ENCODE results near the gene DAGLB.
"Not testable (repeated sequence)": the region's sequence is repeated elsewhere in the genome, so short reads cannot be mapped to it uniquely, and the experiment has no call there.

The DAGLB gene

GRCh38 chr7:6400243-6401105 lies 47.3 kb downstream of the DAGLB start:
- H3K27ac Mint-ChIP-seq, H3K4me3 Mint-ChIP-seq: not testable (repeated sequence)

GRCh38 chr7:6399351-6399750 lies 48.4 kb downstream of the DAGLB start:
- Mint-ChIP-seq H3K36me3 (peaks cover 8% of the 10 kb centered on the region), H3K27ac (no peak overlapping the region), H3K4me1 (peaks cover 21% of the 10 kb centered on the region), H3K27me3 (no peaks in the 10 kb centered on the region), H3K9me3 (no peaks in the 10 kb centered on the region), H3K4me3 (no peak overlapping the region)

More at GRCh38 chr7:6400243-6401105, 47.3 kb downstream of the DAGLB start:
- H3K4me1 Mint-ChIP-seq: peaks cover 14% of the 10 kb centered on the region
- H3K27me3 Mint-ChIP-seq, H3K9me3 Mint-ChIP-seq, H3K36me3 Mint-ChIP-seq: not testable (repeated sequence)

DNA sequence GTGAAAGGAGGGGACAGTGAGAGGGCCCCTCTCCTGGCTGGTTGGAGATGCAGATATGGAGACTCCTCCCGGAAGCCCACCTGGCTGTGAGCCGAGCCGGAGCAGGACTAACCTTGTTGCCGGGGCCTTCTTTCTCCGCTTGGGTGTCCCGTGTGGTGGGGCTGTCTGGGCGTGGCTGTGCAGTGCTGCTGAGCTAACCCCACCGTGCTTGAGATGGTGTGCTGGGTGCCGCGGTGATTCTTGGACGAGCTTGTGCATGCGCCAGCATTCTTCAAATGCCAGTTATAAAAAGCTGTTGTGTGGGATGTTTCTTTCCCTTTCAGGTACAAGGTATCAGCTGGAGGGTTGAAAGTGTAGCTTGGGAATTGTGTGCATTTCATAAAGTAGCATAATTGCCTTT lies 48.8 kb downstream of the DAGLB start:
- H3K4me1 Mint-ChIP-seq: peaks cover 26% of the 10 kb centered on the region
- H3K9me3 Mint-ChIP-seq: no peaks in the 10 kb centered on the region
- no peak overlapping the region for H3K27ac Mint-ChIP-seq
- peaks cover 10% of the 10 kb centered on the region for H3K36me3 Mint-ChIP-seq
- no peaks in the 10 kb centered on the region for H3K27me3 Mint-ChIP-seq
- no peak overlapping the region for H3K4me3 Mint-ChIP-seq

DNA sequence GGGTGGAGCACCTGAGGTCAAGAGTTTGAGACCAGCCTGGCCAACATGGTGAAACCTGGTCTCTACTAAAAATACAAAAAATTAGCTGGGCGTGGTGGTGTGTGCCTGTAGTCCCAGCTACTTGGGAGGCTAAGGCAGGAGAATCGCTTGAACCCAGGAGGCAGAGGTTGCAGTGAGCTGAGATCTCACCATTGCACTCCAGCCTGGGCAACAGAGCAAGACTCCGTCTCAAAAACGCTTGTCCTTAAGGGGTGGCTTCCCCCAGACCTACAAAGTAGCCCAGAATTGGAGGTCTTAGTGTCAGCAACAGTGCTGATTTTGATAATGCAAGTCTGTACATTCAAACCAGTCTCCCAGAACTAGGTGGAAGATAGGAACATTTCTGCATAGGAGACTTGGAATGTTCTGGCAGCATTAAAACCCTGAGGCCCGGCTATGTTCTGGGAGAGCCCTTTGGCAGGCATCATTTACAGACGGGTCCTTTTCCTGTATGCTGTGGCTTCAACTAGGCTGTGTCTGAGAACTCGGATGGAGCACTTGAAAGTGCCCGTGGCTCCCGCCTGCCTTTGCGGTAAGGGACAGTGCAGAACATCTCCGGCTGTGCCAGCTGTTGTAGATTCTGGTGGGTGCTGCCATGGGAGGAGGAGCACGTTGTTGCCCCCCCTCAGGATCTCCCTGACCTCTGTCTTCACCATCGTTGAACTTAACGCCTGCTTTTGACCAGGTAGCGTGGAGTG lies 49.8 kb downstream of the DAGLB start:
- H3K4me1 Mint-ChIP-seq: peaks cover 36% of the 10 kb centered on the region
- peak overlapping the region; percentile 23 for H3K27ac Mint-ChIP-seq
- H3K36me3 Mint-ChIP-seq: peaks cover 11% of the 10 kb centered on the region
- H3K4me3 Mint-ChIP-seq, H3K27me3 Mint-ChIP-seq, H3K9me3 Mint-ChIP-seq: not testable (repeated sequence)

DNA sequence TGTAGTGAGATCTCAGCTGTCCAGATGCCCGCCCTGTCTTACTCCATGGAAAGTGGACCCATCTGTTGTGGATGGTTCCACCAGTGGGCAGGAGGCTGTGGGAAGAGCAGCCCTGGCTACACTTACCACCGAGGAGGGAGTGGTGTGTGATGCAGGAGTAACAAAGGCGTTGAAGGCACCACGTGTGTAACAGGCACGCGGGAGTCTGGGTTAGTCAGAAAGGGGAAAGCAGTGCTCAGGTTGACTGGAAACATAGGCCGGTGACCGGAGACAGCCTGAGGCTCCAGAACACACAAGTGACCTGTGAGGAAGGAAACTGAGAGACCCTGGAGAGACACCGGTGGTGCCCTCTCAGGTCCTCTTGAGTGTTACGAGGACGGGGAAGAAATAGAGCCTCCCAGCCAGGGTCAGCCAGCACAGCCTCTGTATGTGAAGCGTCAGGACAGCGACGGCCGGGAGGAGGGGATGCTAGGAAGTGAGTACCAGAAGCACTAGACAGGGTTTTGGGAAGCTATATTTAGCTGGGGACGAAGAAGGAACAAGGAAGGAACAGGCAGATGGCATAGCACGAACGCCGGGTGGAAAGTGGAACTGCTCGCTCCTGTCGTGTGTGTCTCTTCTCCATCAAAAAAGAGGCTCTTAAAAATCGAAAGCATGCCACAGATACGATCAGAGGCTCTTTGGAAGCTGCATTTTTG lies 51.7 kb downstream of the DAGLB start:
- no peaks in the 10 kb centered on the region for H3K27me3 Mint-ChIP-seq
- peak overlapping the region; percentile 23 for H3K4me3 Mint-ChIP-seq
- H3K27ac Mint-ChIP-seq: peak overlapping the region; percentile 92
- H3K9me3 Mint-ChIP-seq: no peaks in the 10 kb centered on the region
- peaks cover 13% of the 10 kb centered on the region for H3K36me3 Mint-ChIP-seq
- H3K4me1 Mint-ChIP-seq: peaks cover 51% of the 10 kb centered on the region

DNA sequence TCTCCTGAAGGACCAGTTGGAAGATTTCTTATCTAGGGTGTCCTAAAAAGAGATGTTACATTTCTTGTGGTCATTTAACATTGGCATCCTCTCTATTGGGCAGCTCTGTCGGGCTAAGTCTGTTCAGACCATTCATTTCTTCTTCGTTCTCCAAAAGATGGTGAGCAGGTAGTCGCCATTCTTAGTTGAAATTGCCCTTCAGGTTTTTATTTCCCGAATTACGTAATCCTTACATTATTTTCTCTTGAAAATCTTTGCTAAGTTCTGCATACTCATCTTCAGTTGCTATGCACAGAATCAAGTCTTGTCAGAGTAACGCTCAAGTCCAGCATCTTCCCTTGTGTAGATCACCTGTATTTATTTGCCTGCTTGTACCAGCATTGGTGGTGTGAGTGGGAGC lies 53.6 kb downstream of the DAGLB start:
- peaks cover 13% of the 10 kb centered on the region for H3K36me3 Mint-ChIP-seq
- peak overlapping the region; percentile 92 for H3K27ac Mint-ChIP-seq
- H3K9me3 Mint-ChIP-seq: no peaks in the 10 kb centered on the region
- H3K27me3 Mint-ChIP-seq: no peaks in the 10 kb centered on the region
- peaks cover 51% of the 10 kb centered on the region for H3K4me1 Mint-ChIP-seq
- no peak overlapping the region for H3K4me3 Mint-ChIP-seq

DNA sequence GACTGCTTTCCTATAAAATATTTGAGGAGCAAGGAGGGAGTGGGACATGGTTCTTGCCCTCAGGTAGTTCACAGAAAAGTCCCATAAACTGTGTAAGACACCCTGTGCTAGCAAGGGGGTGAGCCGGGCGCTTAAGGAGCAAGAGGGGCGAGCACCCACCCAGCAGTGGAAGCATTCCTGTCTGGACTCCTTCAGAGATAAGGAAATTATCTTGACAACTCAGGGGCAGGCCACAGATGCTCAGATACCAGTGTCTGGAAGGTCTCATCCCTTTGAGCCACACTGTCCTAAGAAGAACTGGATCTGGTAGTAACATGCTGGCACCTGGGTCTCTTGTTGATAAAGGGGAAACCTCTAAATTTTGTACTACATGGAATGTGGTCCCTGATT lies 54.1 kb downstream of the DAGLB start:
- H3K4me3 Mint-ChIP-seq: no peak overlapping the region
- H3K9me3 Mint-ChIP-seq: no peaks in the 10 kb centered on the region
- H3K36me3 Mint-ChIP-seq: peaks cover 14% of the 10 kb centered on the region
- peaks cover 51% of the 10 kb centered on the region for H3K4me1 Mint-ChIP-seq
- peak overlapping the region; percentile 92 for H3K27ac Mint-ChIP-seq
- no peaks in the 10 kb centered on the region for H3K27me3 Mint-ChIP-seq

GRCh38 chr7:6392712-6393666 lies 54.8 kb downstream of the DAGLB start:
- peak overlapping the region; percentile 92 for H3K27ac Mint-ChIP-seq
- H3K4me1 Mint-ChIP-seq: peaks cover 47% of the 10 kb centered on the region
- no peaks in the 10 kb centered on the region for H3K9me3 Mint-ChIP-seq
- H3K27me3 Mint-ChIP-seq: no peaks in the 10 kb centered on the region
- peak overlapping the region; percentile 6 for H3K4me3 Mint-ChIP-seq
- peaks cover 15% of the 10 kb centered on the region for H3K36me3 Mint-ChIP-seq

- H3K36me3 Mint-ChIP-seq: peaks cover 18% of the 10 kb centered on the region
- peaks cover 53% of the 10 kb centered on the region for H3K4me1 Mint-ChIP-seq
- no peaks in the 10 kb centered on the region for H3K27me3 Mint-ChIP-seq
- no peak overlapping the region for H3K27ac Mint-ChIP-seq
- H3K9me3 Mint-ChIP-seq: no peaks in the 10 kb centered on the region
- H3K4me3 Mint-ChIP-seq: no peak overlapping the region
Observed at GRCh38 chr7:6389728-6390127, 58.0 kb downstream of the DAGLB start.

DNA sequence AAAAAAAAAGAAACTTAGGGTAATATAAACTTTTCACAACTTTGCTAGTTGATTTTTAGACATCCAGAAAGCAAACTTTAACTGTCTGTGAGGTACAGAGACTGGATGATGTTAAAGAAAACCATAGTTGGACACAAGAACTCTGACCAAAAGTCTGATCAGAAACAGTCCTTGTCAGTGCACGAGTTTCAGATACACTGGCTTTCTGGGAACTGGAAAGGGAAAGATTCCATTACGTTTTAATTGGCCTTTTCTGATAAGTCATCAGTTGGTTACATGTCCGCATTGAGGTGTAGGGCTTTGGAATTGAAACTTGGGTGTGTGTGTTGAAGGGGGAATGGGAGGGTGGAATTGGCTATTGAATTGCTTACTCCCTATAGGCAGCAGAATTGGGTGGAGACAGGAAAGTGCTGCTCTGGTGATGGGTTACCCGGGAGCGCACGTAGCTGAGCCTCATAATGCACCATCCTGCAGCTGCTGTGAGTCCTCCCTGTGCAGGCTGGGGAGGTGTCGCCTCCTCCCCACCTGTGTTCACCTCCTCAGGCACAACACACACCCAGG lies 59.9 kb downstream of the DAGLB start:
- Mint-ChIP-seq H3K4me3 (no peak overlapping the region), H3K36me3 (peaks cover 7% of the 10 kb centered on the region), H3K4me1 (peaks cover 49% of the 10 kb centered on the region), H3K9me3 (no peaks in the 10 kb centered on the region), H3K27ac (no peak overlapping the region), H3K27me3 (no peaks in the 10 kb centered on the region)

DNA sequence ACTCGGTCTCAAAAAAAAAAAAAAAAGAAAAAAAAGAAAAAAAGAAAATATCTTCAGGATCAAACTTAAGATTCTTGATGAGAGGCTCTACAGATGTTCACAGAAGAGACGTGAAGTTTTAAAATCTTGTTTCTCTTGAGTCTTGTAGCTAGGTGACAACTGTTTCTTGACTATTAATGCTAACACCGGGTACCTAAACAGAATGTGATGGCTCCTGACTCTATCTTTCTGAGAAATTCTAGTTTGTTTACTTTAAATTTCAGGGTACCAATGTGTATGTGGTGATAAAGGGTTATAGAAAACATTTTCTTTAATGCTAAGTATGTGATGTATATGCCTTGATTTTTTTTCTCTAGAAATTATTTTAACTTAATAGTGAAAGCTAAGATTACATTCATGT lies 61.0 kb downstream of the DAGLB start:
- peak overlapping the region; percentile 68 for H3K27ac Mint-ChIP-seq
- no peaks in the 10 kb centered on the region for H3K9me3 Mint-ChIP-seq

GRCh38 chr7:6385909-6386560 lies 61.7 kb downstream of the DAGLB start:
- H3K4me1 Mint-ChIP-seq: peaks cover 53% of the 10 kb centered on the region
- peak overlapping the region; percentile 82 for H3K27ac Mint-ChIP-seq
- peaks cover 7% of the 10 kb centered on the region for H3K36me3 Mint-ChIP-seq
- peak overlapping the region; percentile 7 for H3K4me3 Mint-ChIP-seq
- H3K9me3 Mint-ChIP-seq: no peaks in the 10 kb centered on the region
- H3K27me3 Mint-ChIP-seq: no peaks in the 10 kb centered on the region

More for the DNA sequence above, 61.0 kb downstream of the DAGLB start:
- H3K27me3 Mint-ChIP-seq: no peaks in the 10 kb centered on the region
- H3K36me3 Mint-ChIP-seq: peaks cover 8% of the 10 kb centered on the region
- peaks cover 53% of the 10 kb centered on the region for H3K4me1 Mint-ChIP-seq
- H3K4me3 Mint-ChIP-seq: no peak overlapping the region

DNA sequence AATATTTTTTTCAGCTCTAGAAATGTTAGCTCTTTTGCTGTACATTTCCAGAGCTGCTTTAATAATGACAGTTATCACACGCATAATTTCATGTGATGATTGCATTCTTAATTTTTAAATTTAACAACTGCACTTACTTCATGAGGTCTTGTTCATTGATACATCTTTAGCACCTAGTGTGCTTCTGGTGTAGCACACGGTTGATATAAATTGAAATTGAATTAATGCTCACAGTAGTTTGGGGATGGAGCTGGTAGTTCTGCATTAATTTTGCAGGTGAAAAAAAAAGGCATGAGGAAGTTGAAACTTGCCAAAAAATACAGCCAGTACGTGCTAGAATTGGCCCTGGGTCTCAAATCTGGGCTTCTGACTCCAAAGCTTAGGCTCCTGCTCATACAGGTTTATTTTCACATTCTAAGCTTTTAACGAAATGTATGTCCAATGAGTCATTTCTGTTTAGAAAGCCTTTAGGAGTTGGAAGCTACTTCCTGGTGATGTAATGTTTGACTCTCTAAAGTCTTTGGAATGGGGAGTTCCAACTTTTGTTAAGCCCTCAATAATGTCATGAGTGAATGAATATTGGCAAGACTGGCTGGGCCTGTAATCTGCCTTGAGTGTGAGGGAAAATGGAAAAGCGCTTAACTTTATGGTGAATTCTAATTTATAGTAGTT lies 62.5 kb downstream of the DAGLB start:
- H3K9me3 Mint-ChIP-seq: no peaks in the 10 kb centered on the region
- no peaks in the 10 kb centered on the region for H3K27me3 Mint-ChIP-seq
- H3K27ac Mint-ChIP-seq: peak overlapping the region; percentile 62
- peaks cover 61% of the 10 kb centered on the region for H3K4me1 Mint-ChIP-seq
- H3K36me3 Mint-ChIP-seq: peaks cover 11% of the 10 kb centered on the region
- H3K4me3 Mint-ChIP-seq: no peak overlapping the region

- Mint-ChIP-seq H3K4me1 (peaks cover 67% of the 10 kb centered on the region), H3K27ac (peak overlapping the region; percentile 30), H3K4me3 (no peak overlapping the region), H3K27me3 (no peaks in the 10 kb centered on the region), H3K36me3 (peaks cover 14% of the 10 kb centered on the region), H3K9me3 (no peaks in the 10 kb centered on the region)
Observed at GRCh38 chr7:6384327-6384726, 63.4 kb downstream of the DAGLB start.
